SJCRH30 (cell line): ENCODE results near the gene TP73. TPM values are rescaled to one million over a fixed set of nuclear protein-coding genes. Genes with fewer than 3 reads are reported as not detected.
"Not testable (repeated sequence)": the region's sequence is repeated elsewhere in the genome, so short reads cannot be mapped to it uniquely, and the experiment has no call there.

Experiments
- DNase-seq, 2 experiments: peaks; one replicate each; pipeline ENCODE4 v3.0.0-alpha.2; 2015 to 2020
- H3K27ac ChIP-seq: fragments of 250-450 bp; sonication (Bioruptor Pico); 2 replicates; pipeline ENCODE4 v1.5.1; 2020; ENCODE audit warnings: mild to moderate bottlenecking, moderate library complexity
- H3K27me3 ChIP-seq: fragments of 250-450 bp; sonication (Bioruptor Pico); 2 replicates; pipeline ENCODE4 v1.5.1; 2020; ENCODE audit warnings: mild to moderate bottlenecking, moderate library complexity
- H3K36me3 ChIP-seq: fragments of 250-450 bp; sonication (Bioruptor Pico); 2 replicates; pipeline ENCODE4 v1.5.1; 2020; ENCODE audit warnings: mild to moderate bottlenecking, moderate library complexity
- H3K4me1 ChIP-seq: fragments of 250-450 bp; sonication (Bioruptor Pico); 2 replicates; pipeline ENCODE4 v1.5.1; 2020; ENCODE audit warnings: mild to moderate bottlenecking, moderate library complexity
- H3K4me3 ChIP-seq: fragments of 250-450 bp; sonication (Bioruptor Pico); 2 replicates; pipeline ENCODE4 v1.5.1; 2020; ENCODE audit warnings: mild to moderate bottlenecking, moderate library complexity
- H3K9me3 ChIP-seq: fragments of 250-450 bp; sonication (Bioruptor Pico); replicated peaks from 2 replicates; pipeline ENCODE4 v1.5.1; 2020; ENCODE audit warnings: mild to moderate bottlenecking, moderate library complexity
- total RNA-seq: library from RNA; depleted of rRNA; stranded (reverse); fragments of >200 nt; shearing (Covaris generic); gene quantifications from 2 replicates; pipeline ENCODE4 v1.2.3, GENCODE V29; 2014

The TP73 gene
- total RNA-seq, 1 experiment from 2014 or later: 14.9 TPM

DNA sequence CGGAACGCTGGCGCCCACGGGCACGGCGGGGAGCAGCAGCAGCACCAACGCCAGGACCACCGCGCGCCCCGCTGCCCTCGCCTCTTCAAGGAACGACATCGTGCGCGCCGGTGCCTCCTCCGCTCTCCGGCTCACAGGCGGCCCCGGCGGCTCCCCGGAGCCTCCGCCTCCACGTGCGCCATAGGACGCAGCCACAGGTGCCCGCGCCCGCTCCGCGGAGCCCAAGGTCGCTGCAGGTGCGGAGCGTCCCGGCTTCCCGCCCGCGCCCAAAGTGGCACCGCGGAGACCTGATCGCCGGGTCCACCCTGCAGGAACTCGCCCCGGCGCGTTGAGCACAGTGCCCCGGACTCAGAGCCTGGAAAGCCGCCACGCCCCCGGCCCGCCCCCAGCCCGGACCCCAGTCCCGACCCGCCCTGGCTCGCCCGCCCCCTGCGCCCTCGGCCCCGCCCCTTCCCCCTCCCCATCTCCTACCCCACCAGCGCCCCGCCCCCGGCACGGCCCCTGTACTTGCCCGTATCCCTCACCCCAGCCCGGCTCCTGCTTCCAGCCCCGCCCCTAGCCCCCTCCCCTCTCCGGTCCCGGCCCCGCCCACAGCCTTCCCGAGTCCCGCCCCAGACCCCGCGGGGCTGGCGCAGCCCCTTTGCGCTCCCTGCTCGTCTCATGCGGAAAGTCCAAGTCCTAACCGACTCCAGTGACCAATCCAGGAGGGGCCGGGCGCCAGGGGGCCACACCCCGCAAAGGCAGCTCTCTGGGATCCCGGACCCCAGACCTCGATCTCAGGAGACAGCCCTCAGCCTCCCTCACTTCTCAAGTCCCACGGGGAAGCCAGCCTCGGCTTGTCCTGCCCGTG, 40.9 kb upstream of the TP73 start, which contains the start of gene MEGF6:
TSS of gene MEGF6 (minus strand) at position 339 of the 850 bp plus-strand sequence. CDS start at position 99, 240 bp downstream.
- H3K27me3 ChIP-seq: peaks cover 49% of the 10 kb centered on the region
- H3K36me3 ChIP-seq: no peaks in the 10 kb centered on the region
- no peak for DNase-seq
- no peak within 1 kb of the TSS for H3K4me3 ChIP-seq
- no peaks in the 10 kb centered on the region for H3K9me3 ChIP-seq
- H3K4me1 ChIP-seq: peaks cover 18% of the 10 kb centered on the region
- no peak within 1 kb of the TSS for H3K27ac ChIP-seq

- Histone ChIP-seq H3K9me3 (no peaks in the 10 kb centered on the region), H3K4me3 (no peak overlapping the region), H3K4me1 (peaks cover 18% of the 10 kb centered on the region), H3K27me3 (peaks cover 46% of the 10 kb centered on the region), H3K36me3 (no peaks in the 10 kb centered on the region), H3K27ac (no peak overlapping the region)
- no peak for DNase-seq
Measured at GRCh38 chr1:3612123-3612522, 40.2 kb upstream of the TP73 start.

DNA sequence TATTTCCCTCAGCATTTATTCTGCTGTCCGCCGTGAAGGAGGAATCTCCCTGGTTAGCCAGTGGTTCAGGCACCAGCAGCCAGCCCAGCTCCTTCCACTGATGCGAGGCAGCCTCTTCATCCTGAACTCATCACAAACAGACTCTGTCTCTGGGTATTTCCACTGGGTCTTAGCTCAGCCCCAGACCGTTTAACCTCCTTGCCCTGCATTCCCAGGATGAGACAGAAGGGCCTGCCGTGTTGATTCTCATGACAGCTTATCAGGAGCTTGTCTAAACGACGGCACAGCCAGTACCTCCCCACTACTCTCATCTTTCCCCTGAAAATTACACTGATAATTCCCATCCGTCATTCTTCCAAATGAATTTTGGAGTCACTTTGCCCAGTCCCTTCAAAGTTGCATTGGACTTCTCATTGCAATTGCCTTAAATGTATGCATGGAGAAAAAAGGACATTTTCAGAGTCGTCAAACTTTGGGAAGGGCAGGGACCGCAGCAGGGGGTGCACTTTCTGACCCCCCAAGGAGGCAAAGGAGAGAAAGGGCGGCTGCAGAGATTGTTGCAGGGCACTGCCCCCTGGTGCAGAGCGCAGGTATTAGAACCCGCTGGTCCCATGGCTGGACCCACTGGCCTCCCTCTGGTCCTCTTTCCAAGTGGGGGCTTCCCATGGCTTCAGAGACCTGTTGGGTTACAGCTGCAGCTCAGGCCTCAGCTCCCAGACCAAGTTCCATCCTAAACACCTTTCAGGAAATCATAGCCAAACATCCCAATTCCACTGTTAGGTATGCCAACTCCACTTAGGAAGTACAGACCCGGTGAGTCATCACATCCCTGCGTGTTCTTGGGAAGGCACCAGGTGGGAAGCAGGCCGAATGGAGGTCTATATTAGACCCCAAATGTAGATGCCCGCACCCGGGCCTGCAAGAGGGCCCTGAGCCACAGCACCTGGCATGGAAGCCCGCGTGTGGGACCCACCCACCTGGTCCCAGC, 37.3 kb upstream of the TP73 start:
- H3K27me3 ChIP-seq: peaks cover 41% of the 10 kb centered on the region
- DNase-seq: peak; percentile 40 to 57
- no peaks in the 10 kb centered on the region for H3K36me3 ChIP-seq
- no peaks in the 10 kb centered on the region for H3K9me3 ChIP-seq
- no peak overlapping the region for H3K27ac ChIP-seq
- H3K4me1 ChIP-seq: peaks cover 18% of the 10 kb centered on the region
- H3K4me3 ChIP-seq: no peak overlapping the region

DNA sequence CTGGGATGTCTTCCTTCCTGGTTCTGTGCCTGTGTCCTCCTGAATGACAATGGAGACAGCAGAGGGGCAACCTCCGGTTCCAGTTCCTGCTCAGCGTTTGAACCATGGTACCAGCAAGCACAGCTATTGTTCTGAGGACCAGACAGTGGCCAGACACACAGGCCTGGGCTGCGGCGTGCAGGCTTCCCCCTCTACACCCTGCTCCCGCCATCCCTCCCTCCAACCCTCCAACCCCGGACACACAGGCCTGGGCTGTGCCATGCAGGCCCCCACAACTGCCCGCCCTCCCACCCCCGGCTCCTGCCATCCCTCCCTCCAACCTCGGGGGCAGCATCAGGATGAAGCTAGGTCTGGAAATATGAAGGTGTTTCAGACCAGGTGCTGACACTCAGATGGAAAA, 35.5 kb upstream of the TP73 start:
- peaks cover 18% of the 10 kb centered on the region for H3K4me1 ChIP-seq
- no peaks in the 10 kb centered on the region for H3K36me3 ChIP-seq
- H3K4me3 ChIP-seq: no peak overlapping the region
- no peak overlapping the region for H3K27ac ChIP-seq
- H3K9me3 ChIP-seq: no peaks in the 10 kb centered on the region
- no peak for DNase-seq
- H3K27me3 ChIP-seq: peaks cover 35% of the 10 kb centered on the region

GRCh38 chr1:3617806-3618345, 34.4 kb upstream of the TP73 start:
- no peak overlapping the region for H3K27ac ChIP-seq

GRCh38 chr1:3618531-3618880, 33.8 kb upstream of the TP73 start:
- Histone ChIP-seq H3K36me3 (no peaks in the 10 kb centered on the region), H3K4me1 (peaks cover 12% of the 10 kb centered on the region), H3K27me3 (peaks cover 33% of the 10 kb centered on the region), H3K27ac (no peak overlapping the region), H3K9me3 (no peaks in the 10 kb centered on the region), H3K4me3 (no peak overlapping the region)
- peak in 1 of 2 experiments; percentile 28 for DNase-seq

More at GRCh38 chr1:3617806-3618345, 34.4 kb upstream of the TP73 start:
- Histone ChIP-seq H3K36me3 (no peaks in the 10 kb centered on the region), H3K27me3 (peaks cover 33% of the 10 kb centered on the region), H3K9me3 (no peaks in the 10 kb centered on the region), H3K4me1 (peaks cover 18% of the 10 kb centered on the region), H3K4me3 (no peak overlapping the region)
- no peak for DNase-seq

DNA sequence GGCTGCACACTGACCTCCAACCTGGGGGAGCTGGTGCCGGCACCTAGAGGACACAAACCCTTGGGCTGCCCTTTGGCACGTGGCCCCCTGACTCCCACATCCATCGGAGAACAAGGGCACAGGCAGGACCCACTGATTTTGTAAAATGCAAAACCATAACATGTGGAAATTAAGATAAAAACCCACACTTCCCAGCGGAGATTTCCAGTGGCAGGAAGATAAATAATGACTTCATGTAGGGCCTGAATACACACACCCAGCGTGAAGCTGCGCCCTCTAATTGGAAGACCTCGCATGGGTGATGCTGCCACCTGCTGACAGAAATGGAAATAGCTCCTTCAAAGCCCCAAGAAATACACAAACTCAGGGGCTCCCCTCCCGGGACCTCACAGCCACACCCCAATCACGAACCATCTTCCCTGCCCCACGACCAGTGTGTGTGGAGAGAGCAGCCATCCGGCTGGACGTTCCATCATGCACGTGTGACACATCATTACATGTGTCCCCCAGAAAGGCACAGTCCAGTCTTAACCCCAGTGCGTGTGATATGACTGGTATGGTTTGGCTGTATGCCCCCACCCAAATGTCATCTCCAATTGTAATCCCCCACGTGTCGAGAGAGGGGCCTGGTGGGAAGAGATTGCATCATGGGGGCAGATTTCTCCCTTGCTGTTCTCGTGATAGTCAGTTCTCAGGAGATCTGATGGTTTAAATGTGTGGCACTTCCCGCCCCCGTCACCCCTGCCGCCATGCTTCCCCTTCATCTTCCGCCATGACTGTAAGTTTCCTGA, 33.2 kb upstream of the TP73 start:
- DNase-seq: peak; percentile 77 to 90
- H3K4me1 ChIP-seq: peaks cover 6% of the 10 kb centered on the region
- H3K4me3 ChIP-seq: no peak overlapping the region
- no peak overlapping the region for H3K27ac ChIP-seq
- H3K27me3 ChIP-seq: peaks cover 33% of the 10 kb centered on the region
- no peaks in the 10 kb centered on the region for H3K9me3 ChIP-seq
- no peaks in the 10 kb centered on the region for H3K36me3 ChIP-seq

DNA sequence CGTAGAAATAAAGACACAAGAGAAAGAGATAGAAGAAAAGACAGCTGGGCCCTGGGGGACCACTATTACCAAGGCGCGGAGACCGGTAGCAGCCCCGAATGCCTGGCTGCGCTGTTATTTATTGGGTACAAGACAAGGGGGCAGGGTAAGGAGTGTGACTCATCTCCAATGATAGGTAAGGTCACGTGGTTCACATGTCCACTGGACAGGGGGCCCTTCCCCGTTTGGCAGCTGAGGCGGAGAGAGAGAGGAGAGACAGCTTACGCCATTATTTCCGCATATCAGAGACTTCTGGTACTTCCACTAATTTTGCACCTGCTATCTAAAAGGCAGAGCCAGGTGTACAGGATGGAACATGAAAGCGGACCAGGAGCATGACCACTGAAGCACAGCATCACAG, 31.6 kb upstream of the TP73 start:
- no peak overlapping the region for H3K4me3 ChIP-seq
- H3K27me3 ChIP-seq: peaks cover 22% of the 10 kb centered on the region
- no peaks in the 10 kb centered on the region for H3K9me3 ChIP-seq
- no peaks in the 10 kb centered on the region for H3K36me3 ChIP-seq
- no peak for DNase-seq
- peaks cover 1% of the 10 kb centered on the region; the same call in 1 of the 2 replicates for H3K4me1 ChIP-seq
- H3K27ac ChIP-seq: no peak overlapping the region

GRCh38 chr1:3621151-3621671, 31.1 kb upstream of the TP73 start:
- not testable (repeated sequence) for H3K27ac ChIP-seq, H3K4me1 ChIP-seq, H3K4me3 ChIP-seq, H3K36me3 ChIP-seq, H3K9me3 ChIP-seq
- DNase-seq: peak; percentile 36 to 54
- peaks cover 17% of the 10 kb centered on the region; the same call in 1 of the 2 replicates for H3K27me3 ChIP-seq

GRCh38 chr1:3622102-3622501, 30.2 kb upstream of the TP73 start:
- H3K4me1 ChIP-seq, H3K4me3 ChIP-seq, DNase-seq, H3K27ac ChIP-seq, H3K36me3 ChIP-seq, H3K9me3 ChIP-seq: not testable (repeated sequence)
- H3K27me3 ChIP-seq: peaks cover 17% of the 10 kb centered on the region; the same call in 1 of the 2 replicates

GRCh38 chr1:3623441-3624199, 28.7 kb upstream of the TP73 start:
- no peak for DNase-seq
- peak overlapping the region; percentile 90 for H3K4me3 ChIP-seq
- H3K27me3 ChIP-seq: peaks cover 3% of the 10 kb centered on the region; the same call in 1 of the 2 replicates
- H3K4me1 ChIP-seq: peaks cover 3% of the 10 kb centered on the region; the same call in 1 of the 2 replicates
- H3K27ac ChIP-seq: no peak overlapping the region
- H3K9me3 ChIP-seq: no peaks in the 10 kb centered on the region
- H3K36me3 ChIP-seq: peaks cover 4% of the 10 kb centered on the region; the same call in 1 of the 2 replicates

GRCh38 chr1:3624200-3625136, 27.8 kb upstream of the TP73 start, which contains the start of gene TPRG1L:
Gene TPRG1L, plus strand, starts transcription at chr1:3625015. Its CDS starts 58 bp downstream, at chr1:3625073.
- peak; percentile 98 to 99 for DNase-seq
- H3K4me1 ChIP-seq: peaks cover 3% of the 10 kb centered on the region; the same call in 1 of the 2 replicates
- no peaks in the 10 kb centered on the region for H3K9me3 ChIP-seq
- no peak within 1 kb of the TSS for H3K27ac ChIP-seq
- H3K4me3 ChIP-seq: peak within 1 kb of the TSS; percentile 90
- H3K27me3 ChIP-seq: no peaks in the 10 kb centered on the region
- peaks cover 6% of the 10 kb centered on the region for H3K36me3 ChIP-seq
